HL-60 (cell line): ENCODE measurements around the gene REPS1.

Experiments used
- DNase-seq, 2 experiments: peaks; one replicate each; pipeline ENCODE4 v3.0.0-alpha.2; 2010 to 2020; ENCODE audit warnings: low read depth in 1 of 2, low spot score in 1 of 2
- H3K27ac ChIP-seq: fragments of 250-450 bp; sonication (Bioruptor Pico); replicated peaks from 2 replicates; pipeline ENCODE4 v1.5.1; 2020; ENCODE audit warnings: mild to moderate bottlenecking, moderate library complexity
- H3K27me3 ChIP-seq: fragments of 250-450 bp; sonication (Bioruptor Pico); 2 replicates; pipeline ENCODE4 v1.5.1; 2021; ENCODE audit warnings: mild to moderate bottlenecking, moderate library complexity; ENCODE audit not compliant: insufficient read depth, poor library complexity, severe bottlenecking
- H3K4me3 ChIP-seq: replicated peaks from 2 replicates; pipeline ENCODE4 v1.5.1; 2011; ENCODE audit warnings: mild to moderate bottlenecking, control low read depth, low read length; ENCODE audit not compliant: insufficient read depth
- GABPA ChIP-seq: IDR thresholded peaks from 2 replicates; pipeline ENCODE4 v1.6.1; 2012; ENCODE audit warnings: low read depth
- POLR2AphosphoS5 ChIP-seq: IDR thresholded peaks from 2 replicates; pipeline ENCODE4 v1.6.1; 2012; ENCODE audit warnings: low read depth
- SPI1 ChIP-seq: IDR thresholded peaks from 2 replicates; pipeline ENCODE4 v1.6.1; 2012; ENCODE audit warnings: low read depth, mild to moderate bottlenecking, borderline replicate concordance
- TF ChIP-seq, protein P1 (sequence below): IDR thresholded peaks from 2 replicates; pipeline ENCODE4 v1.6.1; 2012; ENCODE audit warnings: low read depth; ENCODE audit not compliant: insufficient replicate concordance
- TF ChIP-seq, protein P2 (sequence below): IDR thresholded peaks from one replicate; pipeline ENCODE4 v1.5.1; 2011; ENCODE audit warnings: low read length, control low read depth, inconsistent platforms; ENCODE audit not compliant: insufficient read depth

The REPS1 gene

DNA sequence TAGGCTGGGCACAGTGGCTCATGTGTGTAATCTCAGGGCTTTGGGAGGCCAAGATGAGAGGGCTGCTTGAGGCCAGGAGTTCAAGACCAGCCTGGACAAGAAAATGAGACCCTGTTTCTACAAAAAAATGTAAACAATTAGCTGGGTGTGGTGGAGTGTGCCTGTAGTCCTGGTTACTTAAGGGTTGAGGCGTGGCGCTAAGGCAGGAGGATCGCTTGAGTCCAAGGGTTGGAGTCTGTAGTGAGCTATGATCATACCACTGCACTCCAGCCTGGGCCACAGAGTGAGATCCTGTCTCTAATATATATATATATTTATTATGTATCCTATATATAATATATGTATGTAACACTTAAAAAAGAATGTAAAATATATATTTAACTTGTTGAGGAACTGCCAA, 32.6 kb upstream of the REPS1 start:
- TF ChIP-seq POLR2AphosphoS5 (no peak), GABPA (no peak), SPI1 (no peak)
- TF ChIP-seq, protein P1, sequence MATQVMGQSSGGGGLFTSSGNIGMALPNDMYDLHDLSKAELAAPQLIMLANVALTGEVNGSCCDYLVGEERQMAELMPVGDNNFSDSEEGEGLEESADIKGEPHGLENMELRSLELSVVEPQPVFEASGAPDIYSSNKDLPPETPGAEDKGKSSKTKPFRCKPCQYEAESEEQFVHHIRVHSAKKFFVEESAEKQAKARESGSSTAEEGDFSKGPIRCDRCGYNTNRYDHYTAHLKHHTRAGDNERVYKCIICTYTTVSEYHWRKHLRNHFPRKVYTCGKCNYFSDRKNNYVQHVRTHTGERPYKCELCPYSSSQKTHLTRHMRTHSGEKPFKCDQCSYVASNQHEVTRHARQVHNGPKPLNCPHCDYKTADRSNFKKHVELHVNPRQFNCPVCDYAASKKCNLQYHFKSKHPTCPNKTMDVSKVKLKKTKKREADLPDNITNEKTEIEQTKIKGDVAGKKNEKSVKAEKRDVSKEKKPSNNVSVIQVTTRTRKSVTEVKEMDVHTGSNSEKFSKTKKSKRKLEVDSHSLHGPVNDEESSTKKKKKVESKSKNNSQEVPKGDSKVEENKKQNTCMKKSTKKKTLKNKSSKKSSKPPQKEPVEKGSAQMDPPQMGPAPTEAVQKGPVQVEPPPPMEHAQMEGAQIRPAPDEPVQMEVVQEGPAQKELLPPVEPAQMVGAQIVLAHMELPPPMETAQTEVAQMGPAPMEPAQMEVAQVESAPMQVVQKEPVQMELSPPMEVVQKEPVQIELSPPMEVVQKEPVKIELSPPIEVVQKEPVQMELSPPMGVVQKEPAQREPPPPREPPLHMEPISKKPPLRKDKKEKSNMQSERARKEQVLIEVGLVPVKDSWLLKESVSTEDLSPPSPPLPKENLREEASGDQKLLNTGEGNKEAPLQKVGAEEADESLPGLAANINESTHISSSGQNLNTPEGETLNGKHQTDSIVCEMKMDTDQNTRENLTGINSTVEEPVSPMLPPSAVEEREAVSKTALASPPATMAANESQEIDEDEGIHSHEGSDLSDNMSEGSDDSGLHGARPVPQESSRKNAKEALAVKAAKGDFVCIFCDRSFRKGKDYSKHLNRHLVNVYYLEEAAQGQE, result no peak
- TF ChIP-seq, protein P2, sequence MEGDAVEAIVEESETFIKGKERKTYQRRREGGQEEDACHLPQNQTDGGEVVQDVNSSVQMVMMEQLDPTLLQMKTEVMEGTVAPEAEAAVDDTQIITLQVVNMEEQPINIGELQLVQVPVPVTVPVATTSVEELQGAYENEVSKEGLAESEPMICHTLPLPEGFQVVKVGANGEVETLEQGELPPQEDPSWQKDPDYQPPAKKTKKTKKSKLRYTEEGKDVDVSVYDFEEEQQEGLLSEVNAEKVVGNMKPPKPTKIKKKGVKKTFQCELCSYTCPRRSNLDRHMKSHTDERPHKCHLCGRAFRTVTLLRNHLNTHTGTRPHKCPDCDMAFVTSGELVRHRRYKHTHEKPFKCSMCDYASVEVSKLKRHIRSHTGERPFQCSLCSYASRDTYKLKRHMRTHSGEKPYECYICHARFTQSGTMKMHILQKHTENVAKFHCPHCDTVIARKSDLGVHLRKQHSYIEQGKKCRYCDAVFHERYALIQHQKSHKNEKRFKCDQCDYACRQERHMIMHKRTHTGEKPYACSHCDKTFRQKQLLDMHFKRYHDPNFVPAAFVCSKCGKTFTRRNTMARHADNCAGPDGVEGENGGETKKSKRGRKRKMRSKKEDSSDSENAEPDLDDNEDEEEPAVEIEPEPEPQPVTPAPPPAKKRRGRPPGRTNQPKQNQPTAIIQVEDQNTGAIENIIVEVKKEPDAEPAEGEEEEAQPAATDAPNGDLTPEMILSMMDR, result no peak
- no peak overlapping the region for H3K27ac ChIP-seq
- no peak overlapping the region for H3K4me3 ChIP-seq
- DNase-seq, result no peak
- H3K27me3 ChIP-seq, result no peaks in the 10 kb centered on the region

DNA sequence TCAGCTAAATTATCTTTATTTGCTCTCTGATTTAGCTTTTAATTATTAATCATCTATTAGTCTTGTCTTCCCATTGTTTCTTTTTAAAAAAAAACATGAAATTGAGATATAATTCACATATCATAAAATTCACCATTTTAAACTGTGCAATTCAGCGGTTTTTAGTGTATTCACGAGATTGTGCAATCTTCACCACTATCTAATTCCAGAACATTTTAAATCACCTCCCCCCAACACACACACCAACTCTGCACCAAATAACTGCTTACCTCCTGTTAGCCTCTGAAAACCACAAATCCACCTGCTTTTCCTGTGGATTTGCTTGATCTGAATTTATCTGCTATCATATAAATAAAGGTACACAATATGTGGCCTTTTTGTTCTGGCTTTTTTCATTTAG, 31.7 kb upstream of the REPS1 start:
- Histone ChIP-seq H3K27me3 (no peaks in the 10 kb centered on the region), H3K27ac (no peak overlapping the region), H3K4me3 (no peak overlapping the region)
- TF ChIP-seq POLR2AphosphoS5 (no peak), SPI1 (no peak), GABPA (no peak)
- TF ChIP-seq, protein P2, result no peak
- TF ChIP-seq, protein P1, result no peak
- no peak for DNase-seq

DNA sequence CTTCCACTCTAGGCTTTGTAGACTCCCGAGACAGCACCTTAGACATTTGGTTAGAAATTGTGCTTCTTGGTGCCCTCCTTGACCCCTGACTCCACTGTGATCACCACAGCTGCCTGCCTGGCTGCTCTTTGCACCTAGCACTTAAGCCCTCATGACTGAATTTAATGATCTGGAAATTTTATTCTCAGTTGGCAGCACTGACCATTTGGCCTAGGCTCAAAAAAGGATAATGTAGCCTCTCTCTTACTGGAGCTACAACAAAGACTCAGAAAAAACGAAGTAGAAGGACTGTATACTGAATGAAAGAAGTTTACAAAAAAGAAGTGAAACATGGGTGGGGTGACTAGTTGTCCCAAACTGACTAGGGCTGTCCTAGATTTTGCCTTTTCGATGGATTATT, 29.2 kb upstream of the REPS1 start:
- Histone ChIP-seq H3K27ac (no peak overlapping the region), H3K4me3 (no peak overlapping the region), H3K27me3 (no peaks in the 10 kb centered on the region)
- DNase-seq, result no peak
- TF ChIP-seq GABPA (no peak), POLR2AphosphoS5 (no peak)
- TF ChIP-seq, protein P1, result no peak
